Measurements from ENCODE around the gene PRDM16. TPM values are rescaled to one million over a fixed set of nuclear protein-coding genes. Genes with fewer than 3 reads are reported as not detected.

Gene PRDM16
- total RNA-seq, 1 donor from 2014 or later, result 1.5 TPM

- DNase-seq, result no peak
These were observed 290.3 kb downstream of the PRDM16 start for GRCh38 chr1:3359351-3359750.

GRCh38 chr1:3359756-3360440 lies 290.9 kb downstream of the PRDM16 start:
- no peak for DNase-seq

GRCh38 chr1:3360646-3361257 lies 291.7 kb downstream of the PRDM16 start:
- no peak for DNase-seq

- no peak for DNase-seq
These were observed 294.0 kb downstream of the PRDM16 start for GRCh38 chr1:3363023-3363422.

- DNase-seq, result no peak
These were observed 294.8 kb downstream of the PRDM16 start for GRCh38 chr1:3363756-3364155.

GRCh38 chr1:3364551-3364950 lies 295.5 kb downstream of the PRDM16 start:
- DNase-seq, result no peak

GRCh38 chr1:3364983-3365382 lies 296.0 kb downstream of the PRDM16 start:
- DNase-seq, result no peak

- no peak for DNase-seq
These were observed 296.6 kb downstream of the PRDM16 start for GRCh38 chr1:3365523-3366125.

- no peak for DNase-seq
These were observed 297.4 kb downstream of the PRDM16 start for GRCh38 chr1:3366126-3367051.

- no peak for DNase-seq
These were observed 298.4 kb downstream of the PRDM16 start for GRCh38 chr1:3367376-3367775.

- DNase-seq, result no peak
These were observed 299.1 kb downstream of the PRDM16 start for GRCh38 chr1:3368059-3368458.

GRCh38 chr1:3368711-3369445 lies 299.9 kb downstream of the PRDM16 start:
- DNase-seq, result no peak

GRCh38 chr1:3369446-3370076 lies 300.6 kb downstream of the PRDM16 start:
- peak; percentile 21 for DNase-seq

GRCh38 chr1:3370856-3371703 lies 302.1 kb downstream of the PRDM16 start:
- DNase-seq, result no peak

- DNase-seq, result no peak
These were observed 303.3 kb downstream of the PRDM16 start for GRCh38 chr1:3372317-3372716.

GRCh38 chr1:3373175-3373574 lies 304.2 kb downstream of the PRDM16 start:
- DNase-seq, result no peak

- DNase-seq, result no peak
These were observed 304.9 kb downstream of the PRDM16 start for GRCh38 chr1:3373700-3374405.

- no peak for DNase-seq
These were observed 306.2 kb downstream of the PRDM16 start for GRCh38 chr1:3375245-3375644.

- DNase-seq, result no peak
These were observed 308.2 kb downstream of the PRDM16 start for GRCh38 chr1:3377166-3377565.
